CD4-positive, alpha-beta T cell treated with Interleukin-6 for 4 hours (primary cell): Measurements from ENCODE around the gene SEC24A.
"Not testable (repeated sequence)": the region's sequence is repeated elsewhere in the genome, so short reads cannot be mapped to it uniquely, and the experiment has no call there.

Source experiments
- DNase-seq: peaks from one replicate; pipeline ENCODE4 v3.0.0-alpha.2; 2020; ENCODE audit warnings: mixed read lengths

The SEC24A gene

DNA sequence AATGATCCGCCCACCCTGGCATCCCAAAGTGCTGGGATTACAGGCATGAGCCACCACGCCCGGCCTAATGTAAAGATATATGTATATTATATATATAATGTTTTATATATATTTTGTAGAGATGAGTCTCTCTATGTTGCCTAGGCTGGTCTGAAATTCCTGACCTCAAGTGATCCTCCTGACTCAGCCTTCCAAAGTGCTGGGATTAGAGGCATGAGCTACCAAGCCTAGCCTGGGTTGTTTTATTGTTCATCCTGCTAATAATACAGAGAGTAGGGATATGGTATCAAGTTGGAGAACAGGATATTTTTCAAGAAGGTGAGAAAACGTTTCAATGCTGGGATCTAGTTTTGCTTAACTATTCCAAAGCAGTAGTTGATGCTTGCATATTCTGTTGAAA lies 2.9 kb downstream of the SEC24A start:
- DNase-seq = no peak

DNA sequence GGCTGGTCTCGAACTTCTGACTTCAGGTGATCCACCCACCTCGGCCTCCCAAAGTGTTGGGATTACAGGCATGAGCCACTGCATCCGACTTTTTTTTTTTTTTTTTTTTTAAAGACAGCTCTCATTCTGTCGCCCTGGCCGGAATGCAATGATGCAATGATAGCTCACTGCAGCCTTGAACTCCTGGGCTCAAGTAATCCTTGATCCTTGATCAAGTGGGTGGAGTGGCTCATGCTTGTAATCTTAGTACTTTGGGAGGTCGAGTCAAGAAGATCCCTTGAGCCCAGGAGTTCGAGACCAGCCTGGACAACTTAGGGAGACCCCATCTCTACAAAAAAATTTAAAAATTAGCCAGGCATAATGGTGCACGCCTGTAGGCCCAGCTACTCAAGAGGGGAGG lies 8.1 kb downstream of the SEC24A start:
- no peak for DNase-seq

DNA sequence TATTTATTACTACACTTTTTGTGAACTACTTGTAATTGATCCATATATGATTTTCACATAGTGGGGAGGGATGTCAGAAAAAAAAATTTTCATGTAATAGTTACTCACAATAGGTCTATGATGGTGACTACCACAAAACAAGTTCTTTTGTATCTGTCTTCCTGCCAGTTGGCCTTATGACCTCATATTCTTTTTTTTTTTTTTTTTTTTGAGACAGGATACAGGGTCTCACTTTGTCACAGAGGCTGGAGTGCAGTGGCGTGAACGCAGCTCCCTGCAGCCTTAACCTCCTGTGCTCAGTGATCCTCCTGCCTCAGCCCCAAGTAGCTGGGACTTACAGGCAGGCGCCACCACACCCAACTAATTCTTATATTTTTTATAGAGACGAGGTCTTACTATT lies 10.9 kb downstream of the SEC24A start:
- no peak for DNase-seq

DNA sequence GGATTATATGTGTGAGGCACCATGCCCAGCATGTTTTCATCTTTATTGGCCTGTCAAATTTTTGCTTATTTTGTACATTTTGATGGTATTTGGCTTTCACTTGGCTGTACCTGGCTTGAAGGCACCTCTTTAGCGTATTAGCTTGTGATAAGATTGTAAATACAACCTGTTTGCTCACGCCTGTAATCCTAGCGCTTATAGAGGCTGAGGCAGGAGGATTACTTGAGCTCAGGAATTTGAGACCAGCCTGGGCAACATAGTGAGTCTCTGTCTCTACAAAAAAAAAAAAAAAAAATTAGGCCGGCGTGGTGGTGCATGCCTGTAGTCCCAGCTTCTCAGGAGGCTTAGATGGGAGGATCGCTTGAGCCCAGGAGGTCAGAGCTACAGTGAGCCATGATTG lies 11.3 kb downstream of the SEC24A start:
- DNase-seq = no peak

DNA sequence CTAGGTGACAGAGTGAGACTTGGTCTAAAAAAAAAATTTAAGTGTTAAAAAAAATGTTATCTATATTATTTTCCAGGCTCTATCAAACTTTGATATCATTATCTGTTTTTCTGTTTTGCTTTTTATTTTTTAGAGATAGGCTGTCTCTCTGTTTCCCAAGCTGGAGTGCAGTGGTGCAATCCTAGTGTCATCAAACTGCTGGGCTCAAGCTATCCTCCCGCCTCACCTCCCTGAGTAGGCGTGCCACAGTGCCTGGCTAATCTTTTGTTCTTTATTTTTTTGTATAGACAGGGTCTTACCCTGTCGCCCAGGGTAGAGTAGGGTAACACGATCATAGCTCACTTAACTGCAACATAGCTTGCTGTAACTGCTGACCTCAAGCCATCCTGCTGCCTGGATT lies 14.4 kb downstream of the SEC24A start:
- DNase-seq = no peak

DNA sequence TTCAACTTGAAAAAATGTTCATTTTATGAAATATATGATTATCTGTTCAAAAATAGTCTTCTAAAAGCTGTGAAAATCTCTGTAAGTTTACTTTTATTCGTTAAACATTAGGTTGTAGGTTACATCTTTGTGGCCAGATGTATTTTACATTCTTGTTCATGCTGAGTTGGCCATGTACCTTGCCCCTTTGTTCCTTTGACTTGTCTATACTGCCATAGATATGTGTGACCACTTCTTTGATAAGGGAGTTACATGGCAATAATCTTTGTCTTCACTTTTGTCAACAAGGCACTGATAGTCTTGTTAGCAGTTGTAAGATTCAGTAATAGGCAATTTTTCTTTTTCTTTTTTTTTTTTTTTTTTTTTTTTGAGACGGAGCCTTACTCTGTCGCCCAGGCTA lies 15.9 kb downstream of the SEC24A start:
- no peak for DNase-seq

DNA sequence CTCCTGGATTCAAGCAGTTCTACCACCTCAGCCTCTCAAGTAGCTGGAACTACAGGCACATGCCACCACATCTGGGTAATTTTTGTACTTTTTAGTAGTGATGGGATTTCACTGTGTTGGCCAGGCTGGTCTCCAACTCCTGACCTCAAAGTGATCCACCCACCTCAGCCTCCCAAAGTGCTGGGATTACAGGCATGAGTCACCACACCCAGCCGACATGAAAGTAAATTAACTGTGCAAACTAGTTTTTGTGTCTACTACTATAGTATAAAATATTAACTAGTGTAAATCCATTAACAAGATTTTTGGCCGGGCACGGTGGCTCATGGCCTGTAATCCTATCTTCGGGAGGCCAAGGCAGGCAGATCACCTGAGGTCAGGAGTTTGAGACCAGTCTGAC lies 25.0 kb downstream of the SEC24A start:
- not testable (repeated sequence) for DNase-seq

DNA sequence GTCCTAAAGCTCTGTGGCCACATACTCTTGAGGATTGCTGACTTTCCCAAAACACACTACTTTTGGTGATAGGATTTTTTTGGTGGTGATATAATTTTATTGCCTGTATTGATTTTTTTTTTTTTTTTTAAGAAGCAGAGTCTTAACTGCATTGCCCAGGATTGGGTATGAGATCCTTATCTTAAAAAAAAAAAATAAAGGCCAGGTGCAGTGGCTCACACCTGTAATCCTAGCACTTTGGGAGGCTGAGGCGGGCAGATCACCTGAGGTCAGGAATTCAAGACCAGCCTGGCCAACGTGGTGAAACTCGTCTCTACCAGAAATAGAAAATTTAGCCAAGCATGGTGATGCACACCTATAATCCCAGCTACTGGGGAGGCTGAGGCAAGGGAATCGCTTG lies 28.8 kb downstream of the SEC24A start:
- not testable (repeated sequence) for DNase-seq

DNA sequence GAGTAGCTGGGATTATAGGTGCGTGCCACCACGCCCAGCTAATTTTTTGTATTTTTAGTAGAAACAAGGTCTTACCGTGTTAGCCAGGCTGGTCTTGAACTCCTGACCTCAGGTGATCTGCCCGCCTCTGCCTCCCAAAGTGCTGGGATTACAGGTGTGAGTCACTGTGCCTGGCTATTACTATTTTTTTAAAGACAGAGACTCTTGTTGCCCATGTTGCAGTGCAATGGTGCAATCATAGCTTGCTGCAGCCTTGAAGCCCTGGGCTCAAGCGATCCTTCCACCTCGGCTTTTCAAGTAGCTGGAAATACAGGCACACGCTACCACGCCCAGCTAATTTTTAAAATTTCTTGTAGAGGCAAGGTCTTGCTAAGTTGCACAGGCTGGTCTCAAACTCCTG lies 41.6 kb downstream of the SEC24A start:
- DNase-seq = not testable (repeated sequence)

DNA sequence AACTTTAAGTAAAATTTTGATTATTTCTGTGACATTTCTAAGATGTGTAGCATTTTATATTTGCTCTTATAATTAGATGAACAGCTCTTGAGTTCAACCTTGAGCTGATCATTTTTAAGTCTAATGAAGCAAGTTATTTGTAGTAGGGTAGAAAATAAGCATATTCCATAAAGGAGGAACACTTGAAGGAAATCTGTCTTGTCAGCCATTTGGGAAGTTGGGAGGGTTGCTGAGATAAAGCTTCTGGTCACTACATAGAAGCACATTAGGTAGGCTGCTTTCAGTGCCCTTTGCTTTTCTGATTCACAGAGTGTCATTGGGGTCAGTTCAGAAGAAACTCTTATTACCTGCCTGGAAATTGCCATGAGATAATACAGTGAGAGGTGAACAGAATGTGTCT lies 44.1 kb downstream of the SEC24A start:
- no peak for DNase-seq

DNA sequence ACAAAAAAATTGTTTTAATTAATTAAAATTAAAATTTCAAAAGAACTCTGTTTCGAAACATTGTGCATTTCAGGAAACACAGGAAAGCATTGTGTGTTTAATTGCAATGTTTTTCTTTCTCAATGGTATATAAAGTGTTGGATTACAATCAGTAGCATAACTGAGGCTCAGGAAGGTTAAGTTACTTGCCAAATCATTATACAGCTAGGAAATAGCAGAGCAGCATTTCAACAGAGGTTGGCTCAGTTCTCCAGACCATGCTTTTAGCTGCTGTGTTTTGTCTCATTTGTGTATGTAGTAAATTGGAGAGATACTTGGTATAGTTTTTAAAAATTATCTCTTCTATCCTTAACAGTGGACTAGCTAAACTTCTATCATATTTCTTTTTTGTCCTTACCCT lies 59.7 kb downstream of the SEC24A start:
- DNase-seq = no peak

DNA sequence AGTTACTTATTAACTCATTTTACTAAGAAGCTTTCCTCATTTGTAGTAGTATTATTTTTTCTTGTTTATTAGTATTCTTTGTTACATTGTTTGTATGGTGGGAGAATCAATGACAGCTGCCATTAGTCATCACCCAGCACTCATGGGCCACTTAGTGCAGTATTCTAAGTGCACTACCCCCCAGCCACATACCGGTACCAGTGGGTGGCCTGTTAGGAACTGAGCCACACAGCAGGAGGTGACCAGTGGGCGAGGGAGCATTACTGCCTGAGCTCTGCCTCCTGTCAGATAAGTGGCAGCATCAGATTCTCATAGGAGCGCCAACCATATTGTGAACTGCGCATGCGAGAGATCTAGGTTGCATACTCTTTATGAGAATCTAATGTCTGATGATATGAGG lies 65.5 kb downstream of the SEC24A start:
- no peak for DNase-seq

DNA sequence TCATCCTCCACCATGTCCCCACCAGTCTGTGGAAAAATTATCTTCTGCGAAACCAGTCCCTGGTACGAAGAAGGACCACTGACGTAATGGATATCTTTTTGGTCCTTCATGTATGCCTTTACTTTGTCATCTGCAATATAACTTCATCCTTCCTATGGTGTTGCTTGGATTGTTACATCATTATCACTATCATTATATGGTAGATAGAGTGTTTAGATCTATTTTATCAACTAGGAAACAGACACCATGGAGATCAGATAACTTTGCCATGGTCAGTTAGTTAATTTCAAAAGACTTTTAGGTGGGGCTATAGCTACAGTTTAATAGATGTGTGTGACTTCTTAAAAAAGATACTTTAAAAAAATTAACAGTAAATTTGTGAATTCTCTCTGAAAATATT lies 66.0 kb downstream of the SEC24A start:
- no peak for DNase-seq

DNA sequence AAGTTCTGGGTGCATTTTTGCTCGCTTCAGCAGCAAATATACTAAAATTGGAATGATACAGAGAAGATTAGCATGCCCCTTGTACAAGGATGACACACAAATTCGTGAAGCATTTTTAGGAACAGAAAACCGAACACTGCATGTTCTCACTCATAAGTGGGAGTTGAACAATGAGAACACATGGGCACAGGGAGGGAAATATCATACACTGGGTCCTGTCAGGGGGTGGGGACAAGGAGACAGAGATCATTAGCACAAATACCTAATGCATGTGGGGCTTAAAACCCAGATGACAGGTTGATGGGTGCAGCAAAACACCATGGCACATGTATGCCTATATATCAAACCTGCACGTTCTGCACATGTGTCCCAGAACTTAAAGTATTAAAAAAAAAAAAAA lies 66.9 kb downstream of the SEC24A start:
- DNase-seq = not testable (repeated sequence)

DNA sequence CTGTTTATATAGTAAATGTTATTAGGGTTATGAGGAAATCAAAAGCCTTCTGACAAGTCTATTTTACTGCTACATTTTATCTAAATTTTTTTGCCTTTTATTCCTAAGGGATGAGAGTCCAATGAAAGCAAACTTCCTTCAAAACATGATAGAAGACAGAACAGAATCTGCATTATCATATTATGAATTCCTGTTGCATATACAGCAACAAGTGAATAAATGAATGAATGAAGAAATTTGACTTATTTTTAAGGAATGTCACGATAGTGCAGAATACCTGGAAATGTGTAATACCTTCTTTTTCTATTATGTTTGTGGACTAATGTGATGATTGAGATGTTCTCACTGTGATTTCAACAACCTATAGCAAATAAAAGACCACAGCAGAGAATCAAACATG lies 76.3 kb downstream of the SEC24A start:
- DNase-seq = no peak

DNA sequence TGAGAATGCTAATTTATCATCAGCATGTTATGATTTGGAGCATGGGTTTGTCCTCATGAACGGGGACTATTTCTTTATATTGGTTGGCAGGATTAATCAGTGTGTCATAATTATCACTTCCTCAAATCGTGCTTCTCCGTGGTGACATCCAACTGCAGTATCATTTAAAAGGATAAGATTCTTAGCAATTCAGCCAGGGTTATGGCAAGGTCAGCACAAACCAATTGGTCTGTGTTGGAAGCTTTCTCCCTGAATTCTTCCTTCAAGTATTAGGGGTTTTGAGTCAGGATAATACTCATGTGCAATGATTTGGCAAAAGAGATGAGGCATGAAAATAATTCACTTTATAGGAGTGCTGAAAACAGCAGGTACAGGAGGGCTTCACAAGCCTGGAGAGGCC lies 84.2 kb downstream of the SEC24A start:
- DNase-seq = no peak

DNA sequence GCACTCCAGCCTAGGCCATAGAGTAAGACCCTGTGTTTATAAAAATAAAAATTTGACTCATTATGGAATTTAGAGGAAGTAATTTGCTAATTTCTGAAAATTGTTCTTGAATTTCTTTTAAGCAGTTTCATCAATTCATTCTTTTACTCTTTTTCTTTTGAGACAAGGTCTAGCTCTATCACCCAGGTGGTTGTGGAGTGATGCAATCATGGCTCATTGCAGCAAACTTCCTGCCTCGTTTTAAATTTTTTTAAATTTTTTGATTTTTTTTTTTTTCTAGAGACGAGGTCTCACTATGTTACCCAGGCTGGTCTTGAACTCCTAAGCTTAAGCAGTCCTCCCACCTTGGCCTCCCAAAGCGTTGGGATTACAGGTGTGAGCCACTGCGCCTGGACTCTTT lies 86.7 kb downstream of the SEC24A start:
- DNase-seq = no peak

DNA sequence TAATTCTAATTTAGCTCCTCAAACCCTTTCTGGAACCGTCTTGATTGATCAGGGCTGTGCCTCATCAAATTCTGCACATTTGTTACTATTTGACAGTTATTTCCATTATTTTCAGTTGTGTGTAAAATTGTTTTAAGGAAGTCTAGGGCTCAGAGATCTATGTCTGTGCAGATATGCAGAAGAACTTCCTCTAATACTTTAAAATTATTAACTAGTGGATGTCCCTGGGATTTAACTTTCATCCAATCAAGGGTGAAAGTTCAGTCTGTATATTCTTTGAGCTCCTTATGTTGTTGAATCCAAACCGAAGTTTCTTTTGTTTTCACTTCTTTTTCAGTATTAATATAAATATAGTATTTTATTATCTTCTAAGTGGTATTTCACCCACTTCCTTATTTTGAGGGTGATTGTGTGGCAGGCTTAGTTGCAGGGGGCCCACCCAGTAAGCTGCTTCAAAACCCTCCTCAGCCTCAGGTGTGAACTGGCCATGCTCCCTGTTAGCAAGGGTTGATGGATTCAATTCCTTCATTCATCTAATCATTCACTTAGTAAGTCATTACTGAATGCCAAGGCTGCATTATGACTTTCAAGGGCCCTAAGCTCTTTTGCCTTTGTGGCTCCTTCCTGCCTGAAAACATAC lies 87.7 kb downstream of the SEC24A start:
- DNase-seq = no peak

DNA sequence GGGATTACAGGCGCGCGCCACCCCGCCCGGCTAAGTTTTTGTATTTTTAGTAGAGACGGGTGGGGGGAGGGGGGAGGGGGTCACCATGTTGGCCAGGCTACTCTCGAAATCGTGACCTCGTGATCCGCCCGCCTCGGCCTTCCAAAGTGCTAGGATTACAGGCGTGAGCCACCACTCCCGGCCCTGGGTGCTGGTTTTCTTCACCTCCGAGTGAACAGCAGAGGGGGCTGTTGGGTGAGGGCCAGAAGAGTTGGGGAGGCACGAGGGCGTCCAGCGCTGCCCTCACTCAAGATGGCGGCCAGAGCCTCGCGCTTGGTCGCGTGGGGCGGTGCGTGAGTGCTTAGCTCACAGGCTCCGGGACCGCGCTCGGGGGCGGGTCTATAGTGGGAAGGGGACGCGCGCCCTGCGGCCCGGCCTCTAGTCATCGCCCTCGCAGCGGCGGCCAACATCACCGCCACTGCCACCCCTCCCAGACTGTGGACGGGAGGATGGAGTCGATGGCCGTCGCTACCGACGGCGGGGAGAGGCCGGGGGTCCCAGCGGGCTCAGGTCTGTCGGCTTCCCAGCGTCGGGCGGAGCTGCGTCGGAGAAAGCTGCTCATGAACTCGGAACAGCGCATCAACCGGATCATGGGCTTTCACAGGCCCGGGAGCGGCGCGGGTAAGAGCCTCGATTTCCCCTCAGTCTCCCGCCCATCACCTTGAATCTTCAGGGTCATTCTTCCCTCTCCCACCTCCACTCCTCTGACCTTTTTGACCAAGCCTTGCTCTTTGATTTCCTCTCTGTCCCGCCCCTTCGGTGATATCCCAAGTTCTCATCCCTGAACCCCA lies 89.8 kb downstream of the SEC24A start, which contains the start of gene CAMLG:
Gene CAMLG (plus strand): TSS at position 416 of the 830 bp plus-strand sequence. CDS start 73 bp downstream, at position 489.
- peak; percentile 98 for DNase-seq

DNA sequence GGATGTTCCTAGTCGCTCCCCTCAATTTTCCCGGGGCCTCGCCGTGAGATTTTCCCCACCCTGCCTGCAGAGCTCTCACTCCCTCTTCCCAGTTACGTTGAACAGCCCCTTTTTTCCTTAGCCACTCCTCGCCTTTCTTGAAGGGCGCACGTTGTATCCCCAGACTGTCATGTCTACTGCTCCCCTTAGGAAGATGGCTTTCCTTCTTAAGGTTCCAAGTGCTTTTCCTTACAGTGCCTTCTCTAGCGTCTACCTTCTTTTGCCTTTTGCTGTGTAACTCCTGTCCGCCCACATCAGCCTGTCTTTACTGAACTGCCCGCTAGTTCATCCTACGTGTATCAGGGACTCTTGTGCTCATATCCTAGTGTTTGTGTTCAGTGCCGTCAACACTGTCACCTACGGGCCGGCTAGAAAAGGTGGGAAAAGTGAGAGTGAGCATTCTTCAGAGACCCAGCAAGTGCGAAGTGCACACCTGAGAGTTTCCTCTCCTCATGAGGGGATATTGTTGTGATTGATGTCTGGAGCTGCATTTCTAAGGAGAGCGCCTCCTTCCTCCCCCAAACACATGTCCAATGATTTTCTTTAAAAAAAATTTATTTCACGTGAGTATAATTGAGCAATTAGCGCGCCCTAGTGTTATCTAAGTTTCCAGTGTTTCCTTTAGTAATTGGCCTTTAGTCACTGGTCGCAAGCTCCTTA lies 90.5 kb downstream of the SEC24A start:
- peak; percentile 13 for DNase-seq

DNA sequence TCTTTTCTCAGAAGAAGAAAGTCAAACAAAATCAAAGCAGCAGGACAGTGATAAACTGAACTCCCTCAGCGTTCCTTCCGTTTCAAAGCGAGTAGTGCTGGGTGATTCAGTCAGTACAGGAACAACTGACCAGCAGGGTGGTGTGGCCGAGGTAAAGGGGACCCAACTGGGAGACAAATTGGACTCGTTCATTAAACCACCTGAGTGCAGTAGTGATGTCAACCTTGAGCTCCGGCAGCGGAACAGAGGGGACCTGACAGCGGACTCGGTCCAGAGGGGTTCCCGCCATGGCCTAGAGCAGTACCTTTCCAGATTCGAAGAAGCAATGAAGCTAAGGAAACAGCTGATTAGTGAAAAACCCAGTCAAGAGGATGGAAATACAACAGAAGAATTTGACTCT lies 92.5 kb downstream of the SEC24A start:
- DNase-seq = no peak

DNA sequence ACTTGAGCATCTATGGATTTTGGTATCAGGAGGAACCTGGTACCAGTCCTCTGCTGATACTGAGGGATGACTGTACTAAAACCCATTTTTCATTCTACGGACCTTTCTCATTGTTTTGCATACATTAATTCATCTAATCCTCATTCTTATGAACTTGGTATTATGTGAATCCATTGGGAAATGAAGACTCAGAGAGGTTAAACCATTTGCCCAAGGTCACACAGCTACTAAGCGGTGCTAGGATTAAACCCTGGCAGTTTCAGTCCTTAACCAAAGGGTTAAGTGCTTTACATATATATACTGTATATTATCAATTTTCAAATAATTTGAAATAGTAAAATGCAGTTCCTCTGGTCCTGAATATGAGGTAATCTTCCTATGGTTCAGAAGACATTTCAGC lies 93.5 kb downstream of the SEC24A start:
- DNase-seq = no peak

DNA sequence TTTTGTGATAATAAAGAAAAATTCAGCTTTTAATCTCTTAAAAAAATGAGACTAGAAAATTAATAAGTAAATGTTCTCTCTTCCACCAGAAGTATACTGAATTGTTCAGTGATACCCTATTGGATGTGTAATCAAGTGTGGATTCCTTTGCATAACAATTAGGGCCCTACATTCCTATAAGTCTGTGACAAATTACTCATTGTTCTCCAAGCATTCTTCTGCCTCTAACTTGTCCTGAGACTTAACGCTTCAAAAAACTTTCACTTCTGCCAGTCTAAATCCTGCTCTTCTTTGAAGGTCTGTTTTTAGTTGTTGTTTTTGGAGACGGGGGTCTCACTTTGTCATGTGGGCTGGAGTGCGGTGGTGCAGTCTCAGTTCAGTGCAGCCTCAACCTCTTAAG lies 100.8 kb downstream of the SEC24A start:
- DNase-seq = no peak

DNA sequence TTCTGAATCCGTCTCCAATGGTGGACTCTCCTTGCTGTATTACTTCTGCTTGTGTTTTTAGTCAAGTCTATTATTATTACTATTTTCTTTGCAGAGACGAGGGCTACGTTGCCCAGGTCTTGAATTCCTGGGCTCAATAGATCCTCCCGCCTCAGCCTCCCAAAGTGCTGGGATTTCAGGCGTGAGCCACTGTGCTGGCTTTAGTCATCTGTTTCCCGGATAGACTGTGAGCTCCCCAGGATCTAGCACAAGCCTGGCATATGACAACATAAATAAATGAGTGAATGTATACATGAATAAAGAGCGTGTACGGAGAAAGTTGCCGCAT lies 109.6 kb downstream of the SEC24A start:
- no peak for DNase-seq
